ENCODE data around the gene AP1M2. TPM values are rescaled to one million over a fixed set of nuclear protein-coding genes. Genes with fewer than 3 reads are reported as not detected.
"Not testable (repeated sequence)": the region's sequence is repeated elsewhere in the genome, so short reads cannot be mapped to it uniquely, and the experiment has no call there.

Gene AP1M2
- total RNA-seq, 1 donor from 2014 or later: 114 TPM

GRCh38 chr19:10537668-10538067 lies 49.4 kb downstream of the AP1M2 start:
- Histone ChIP-seq H3K4me3 (ENCODE audit: low read depth, low read length) (no peak overlapping the region), H3K27me3 (ENCODE audit: control insufficient read depth, insufficient read depth, low read length) (no peaks in the 10 kb centered on the region), H3K36me3 (ENCODE audit: control insufficient read depth, insufficient read depth, low read length) (no peaks in the 10 kb centered on the region)
- no peak for TF ChIP-seq CTCF (IDR thresholded peaks at IDR 0.05; ENCODE audit: insufficient read depth, low read length, severe bottlenecking)
- FAIRE-seq: no peak
- peak; percentile 14 for DNase-seq (ENCODE audit: low read depth)

GRCh38 chr19:10535613-10536012 lies 51.5 kb downstream of the AP1M2 start:
- Histone ChIP-seq H3K36me3 (ENCODE audit: control insufficient read depth, insufficient read depth, low read length) (no peaks in the 10 kb centered on the region), H3K4me3 (ENCODE audit: low read depth, low read length) (no peak overlapping the region), H3K27me3 (ENCODE audit: control insufficient read depth, insufficient read depth, low read length) (no peaks in the 10 kb centered on the region)
- no peak for TF ChIP-seq CTCF (IDR thresholded peaks at IDR 0.05; ENCODE audit: insufficient read depth, low read length, severe bottlenecking)
- FAIRE-seq (peak; percentile 99), DNase-seq (ENCODE audit: low read depth) (peak; percentile 99)

GRCh38 chr19:10533646-10534386 lies 53.3 kb downstream of the AP1M2 start:
- no peak for TF ChIP-seq CTCF (IDR thresholded peaks at IDR 0.05; ENCODE audit: insufficient read depth, low read length, severe bottlenecking)
- FAIRE-seq: no peak
- no peaks in the 10 kb centered on the region for H3K27me3 ChIP-seq (ENCODE audit: control insufficient read depth, insufficient read depth, low read length)

GRCh38 chr19:10532457-10532856 lies 54.7 kb downstream of the AP1M2 start:
- no peak for FAIRE-seq
- Histone ChIP-seq H3K4me3 (ENCODE audit: low read depth, low read length) (no peak overlapping the region), H3K27me3 (ENCODE audit: control insufficient read depth, insufficient read depth, low read length) (no peaks in the 10 kb centered on the region), H3K36me3 (ENCODE audit: control insufficient read depth, insufficient read depth, low read length) (no peaks in the 10 kb centered on the region)
- no peak for TF ChIP-seq CTCF (IDR thresholded peaks at IDR 0.05; ENCODE audit: insufficient read depth, low read length, severe bottlenecking)
- no peak for DNase-seq (ENCODE audit: low read depth)

More at GRCh38 chr19:10533646-10534386, 53.3 kb downstream of the AP1M2 start:
- no peak overlapping the region for H3K4me3 ChIP-seq (ENCODE audit: low read depth, low read length)
- DNase-seq (ENCODE audit: low read depth): peak; percentile 91
- no peaks in the 10 kb centered on the region for H3K36me3 ChIP-seq (ENCODE audit: control insufficient read depth, insufficient read depth, low read length)

GRCh38 chr19:10526887-10527286 lies 60.2 kb downstream of the AP1M2 start:
- H3K4me3 ChIP-seq (ENCODE audit: low read depth, low read length); H3K27me3 ChIP-seq (ENCODE audit: control insufficient read depth, insufficient read depth, low read length); H3K36me3 ChIP-seq (ENCODE audit: control insufficient read depth, insufficient read depth, low read length); FAIRE-seq; DNase-seq (ENCODE audit: low read depth): not testable (repeated sequence)

- no peaks in the 10 kb centered on the region for H3K27me3 ChIP-seq (ENCODE audit: control insufficient read depth, insufficient read depth, low read length)
- FAIRE-seq (no peak), DNase-seq (ENCODE audit: low read depth) (no peak)
- no peaks in the 10 kb centered on the region for H3K36me3 ChIP-seq (ENCODE audit: control insufficient read depth, insufficient read depth, low read length)
- H3K4me3 ChIP-seq (ENCODE audit: low read depth, low read length): no peak overlapping the region
- no peak for TF ChIP-seq CTCF (IDR thresholded peaks at IDR 0.05; ENCODE audit: insufficient read depth, low read length, severe bottlenecking)
Measured at GRCh38 chr19:10525636-10526035, 61.5 kb downstream of the AP1M2 start.

All from bronchial epithelial cell (primary cell).